ENCODE measurements around the gene UNC45B.
"Not testable (repeated sequence)": the region's sequence is repeated elsewhere in the genome, so short reads cannot be mapped to it uniquely, and the experiment has no call there.

The UNC45B gene, protein sequence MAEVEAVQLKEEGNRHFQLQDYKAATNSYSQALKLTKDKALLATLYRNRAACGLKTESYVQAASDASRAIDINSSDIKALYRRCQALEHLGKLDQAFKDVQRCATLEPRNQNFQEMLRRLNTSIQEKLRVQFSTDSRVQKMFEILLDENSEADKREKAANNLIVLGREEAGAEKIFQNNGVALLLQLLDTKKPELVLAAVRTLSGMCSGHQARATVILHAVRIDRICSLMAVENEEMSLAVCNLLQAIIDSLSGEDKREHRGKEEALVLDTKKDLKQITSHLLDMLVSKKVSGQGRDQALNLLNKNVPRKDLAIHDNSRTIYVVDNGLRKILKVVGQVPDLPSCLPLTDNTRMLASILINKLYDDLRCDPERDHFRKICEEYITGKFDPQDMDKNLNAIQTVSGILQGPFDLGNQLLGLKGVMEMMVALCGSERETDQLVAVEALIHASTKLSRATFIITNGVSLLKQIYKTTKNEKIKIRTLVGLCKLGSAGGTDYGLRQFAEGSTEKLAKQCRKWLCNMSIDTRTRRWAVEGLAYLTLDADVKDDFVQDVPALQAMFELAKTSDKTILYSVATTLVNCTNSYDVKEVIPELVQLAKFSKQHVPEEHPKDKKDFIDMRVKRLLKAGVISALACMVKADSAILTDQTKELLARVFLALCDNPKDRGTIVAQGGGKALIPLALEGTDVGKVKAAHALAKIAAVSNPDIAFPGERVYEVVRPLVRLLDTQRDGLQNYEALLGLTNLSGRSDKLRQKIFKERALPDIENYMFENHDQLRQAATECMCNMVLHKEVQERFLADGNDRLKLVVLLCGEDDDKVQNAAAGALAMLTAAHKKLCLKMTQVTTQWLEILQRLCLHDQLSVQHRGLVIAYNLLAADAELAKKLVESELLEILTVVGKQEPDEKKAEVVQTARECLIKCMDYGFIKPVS

DNA sequence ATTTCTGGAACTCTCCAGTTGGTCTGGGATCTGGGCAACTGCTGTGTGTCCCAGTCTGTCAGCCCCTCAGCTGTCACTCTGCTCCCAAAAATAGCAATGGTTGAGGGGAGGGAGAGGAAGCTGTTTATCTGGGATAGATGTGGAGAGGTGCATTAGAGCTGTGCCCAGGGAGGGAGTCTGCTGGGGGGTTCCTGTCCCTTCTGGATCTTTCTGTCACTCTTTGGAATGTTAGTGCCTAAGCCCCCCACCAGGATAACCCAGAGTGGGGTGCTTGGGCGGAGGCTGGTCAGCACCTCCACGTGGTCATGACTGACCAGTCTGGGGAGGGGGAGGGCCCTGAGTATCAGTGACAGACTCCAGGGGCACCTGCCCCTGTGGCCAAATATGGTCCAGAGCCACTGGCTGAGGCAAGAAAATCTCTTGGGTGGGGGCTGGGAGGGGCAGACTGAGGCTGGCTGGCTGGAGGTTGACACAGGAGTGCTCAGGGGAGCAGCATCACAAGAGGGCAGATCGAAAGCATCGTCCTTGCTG lies at the start of gene UNC45B:
UNC45B (plus strand) TSS at position 443 of the 531 bp plus-strand sequence. CDS start 447 bp downstream, outside the sequence.
- no peak for DNase-seq (ENCODE audit: low read depth)

- no peak for DNase-seq (ENCODE audit: low read depth)
Measured at GRCh38 chr17:35099908-35100307, 47.7 kb upstream of the UNC45B start.

- DNase-seq (ENCODE audit: low read depth), result no peak
Measured at GRCh38 chr17:35101036-35101435, 46.6 kb upstream of the UNC45B start.

DNA sequence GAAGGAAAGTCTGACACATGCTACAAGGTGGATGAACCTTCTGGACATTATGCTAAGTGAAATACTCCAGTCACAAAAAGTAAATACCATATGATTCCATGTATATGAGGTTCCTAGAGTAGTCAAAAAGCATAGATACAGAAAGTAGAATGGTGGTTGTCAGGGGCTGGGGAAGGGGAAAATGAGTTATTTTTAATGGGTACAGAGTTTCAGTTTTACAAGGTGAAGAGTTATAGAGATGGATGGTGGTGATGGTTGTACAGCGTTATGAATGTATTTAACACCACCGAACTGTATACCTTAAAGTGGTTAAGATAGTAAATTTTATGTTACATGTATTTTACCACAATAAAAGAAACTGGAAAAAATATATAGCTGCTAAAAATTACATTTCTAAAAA lies 45.9 kb upstream of the UNC45B start:
- DNase-seq (ENCODE audit: low read depth), result no peak

DNA sequence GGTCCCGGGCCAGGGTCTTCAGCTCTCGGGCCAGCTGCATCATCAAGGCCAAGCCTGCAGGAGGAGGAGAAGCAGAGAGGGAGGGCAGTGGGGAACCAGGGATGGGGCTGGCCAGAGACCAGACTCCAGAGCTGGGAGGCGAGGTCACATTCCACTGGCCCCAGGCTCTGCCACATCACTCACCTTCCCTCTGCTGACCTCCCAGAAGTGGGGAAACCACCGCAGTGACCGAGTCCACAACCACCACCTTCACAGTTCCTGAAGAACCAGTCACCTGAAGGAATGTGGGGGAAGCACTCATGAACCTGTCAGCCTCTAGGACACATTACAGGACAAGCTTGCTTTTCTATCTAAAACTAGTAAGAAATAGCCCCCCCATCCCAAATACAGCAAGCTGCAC lies 44.3 kb upstream of the UNC45B start:
- no peak for DNase-seq (ENCODE audit: low read depth)

DNA sequence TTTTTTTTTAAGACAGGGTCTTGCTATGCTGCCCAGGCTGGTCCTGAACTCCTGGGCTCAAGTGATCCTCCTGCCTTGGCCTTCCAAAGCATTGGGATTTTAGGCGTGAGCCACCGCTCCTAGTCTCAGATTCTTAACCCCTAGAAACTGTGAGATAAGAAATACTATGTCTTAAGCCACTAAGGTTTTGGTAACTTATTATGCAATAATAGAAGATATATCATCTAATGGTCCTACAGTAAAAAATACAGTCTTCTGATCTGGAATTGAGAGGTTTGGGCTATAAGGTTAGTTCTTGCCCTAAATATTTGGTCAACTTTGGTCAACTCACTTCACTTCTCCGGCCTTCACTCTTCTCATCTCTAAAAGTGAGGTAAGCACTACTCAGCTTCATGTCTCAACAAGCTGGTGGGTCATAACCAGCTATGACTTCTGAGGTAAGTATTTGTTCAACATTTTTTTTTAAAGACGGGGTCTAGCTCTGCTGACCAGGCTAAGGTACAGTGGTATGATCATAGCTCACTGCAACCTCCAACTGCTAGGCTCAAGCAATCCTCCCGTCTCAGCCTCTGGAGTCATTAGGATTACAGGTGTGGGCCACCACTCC lies 42.7 kb upstream of the UNC45B start:
- no peak for DNase-seq (ENCODE audit: low read depth)

DNA sequence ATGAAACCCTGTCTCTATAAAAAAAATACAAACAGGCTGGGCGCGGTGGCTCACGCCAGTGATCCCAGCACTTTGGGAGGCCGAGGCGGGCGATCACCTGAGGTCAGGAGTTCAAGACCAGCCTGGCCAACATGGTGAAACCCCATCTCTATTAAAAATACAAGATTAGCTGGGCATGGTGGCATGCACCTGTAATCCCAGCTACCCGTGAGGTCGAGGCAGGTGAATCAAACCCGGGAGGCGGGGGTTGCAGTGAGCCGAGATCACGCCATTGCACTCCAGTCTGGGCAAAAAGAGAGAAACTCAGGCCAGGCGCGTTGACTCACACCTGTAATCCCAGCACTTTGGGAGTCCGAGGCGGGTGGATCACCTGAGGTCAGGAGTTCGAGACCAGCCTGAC lies 36.8 kb upstream of the UNC45B start:
- DNase-seq (ENCODE audit: low read depth), result not testable (repeated sequence)

GRCh38 chr17:35116845-35117244 lies 30.8 kb upstream of the UNC45B start:
- no peak for DNase-seq (ENCODE audit: low read depth)

- no peak for DNase-seq (ENCODE audit: low read depth)
Measured at GRCh38 chr17:35117984-35118383, 29.6 kb upstream of the UNC45B start.

DNA sequence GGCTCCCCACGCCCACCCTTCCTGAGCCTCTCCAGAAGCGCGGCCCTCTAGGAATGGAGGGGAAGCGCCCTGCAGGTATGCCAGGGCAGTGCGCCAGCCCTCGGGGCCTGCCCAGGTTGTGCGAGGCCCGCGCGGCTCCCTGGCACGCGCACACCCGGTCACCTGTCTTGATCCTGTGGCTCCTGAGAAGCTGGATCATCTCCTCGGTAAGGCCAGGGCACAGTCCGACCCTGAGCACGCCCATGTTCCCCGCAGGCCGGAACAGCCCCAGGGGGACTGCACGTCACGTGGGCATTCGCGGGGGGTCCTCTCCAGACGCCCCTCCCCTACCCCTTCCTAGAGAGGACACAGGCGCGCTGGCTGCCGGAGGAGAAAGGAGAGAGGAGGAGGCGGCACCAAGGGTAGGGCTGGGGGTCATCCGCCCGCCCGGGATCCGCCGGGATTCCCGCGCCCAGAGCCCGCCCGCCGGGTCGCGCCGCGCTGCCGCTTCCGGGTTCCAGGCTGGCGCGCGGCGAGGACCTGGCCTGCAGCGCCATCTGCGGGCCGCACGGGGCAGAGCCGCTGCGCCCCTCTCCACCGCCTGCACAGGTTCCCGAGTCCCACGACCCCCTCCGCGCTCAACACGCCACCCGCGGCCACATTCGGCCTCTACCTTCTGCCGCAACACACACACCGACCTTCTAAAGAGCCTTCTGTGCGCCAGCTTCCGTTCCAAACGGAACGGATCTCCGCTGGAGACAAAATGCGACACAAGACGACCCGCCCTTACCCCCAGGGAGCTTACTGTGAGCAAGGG lies 28.0 kb upstream of the UNC45B start, which contains the start of gene RAD51D:
RAD51D (minus strand) TSS at position 491 of the 796 bp plus-strand sequence; CDS start at position 244, 247 bp downstream.
- peak; percentile 70 for DNase-seq (ENCODE audit: low read depth)

DNA sequence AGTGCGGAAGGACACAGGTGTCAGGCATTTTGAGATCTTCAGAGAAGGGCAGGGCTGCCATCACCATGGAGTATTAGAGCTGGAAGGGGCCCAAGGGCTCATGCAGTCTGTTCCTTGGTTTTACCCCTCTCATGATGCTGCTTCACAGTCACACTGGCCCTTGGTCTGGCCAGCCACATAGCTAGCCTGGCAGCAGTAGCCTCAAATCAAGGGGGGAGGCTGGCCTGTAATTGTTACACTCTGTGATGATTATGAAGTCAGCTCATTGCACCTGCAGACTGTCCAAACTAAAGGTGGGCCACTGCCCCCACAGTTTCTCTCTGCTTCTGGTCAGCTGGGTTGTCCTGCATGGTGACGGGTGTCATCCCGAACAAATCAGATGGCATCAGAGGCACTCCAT lies 26.3 kb upstream of the UNC45B start, which contains the start of gene FNDC8:
FNDC8 (plus strand) TSS at position 301 of the 400 bp plus-strand sequence; CDS start at position 380, 79 bp downstream.
- no peak for DNase-seq (ENCODE audit: low read depth)

DNA sequence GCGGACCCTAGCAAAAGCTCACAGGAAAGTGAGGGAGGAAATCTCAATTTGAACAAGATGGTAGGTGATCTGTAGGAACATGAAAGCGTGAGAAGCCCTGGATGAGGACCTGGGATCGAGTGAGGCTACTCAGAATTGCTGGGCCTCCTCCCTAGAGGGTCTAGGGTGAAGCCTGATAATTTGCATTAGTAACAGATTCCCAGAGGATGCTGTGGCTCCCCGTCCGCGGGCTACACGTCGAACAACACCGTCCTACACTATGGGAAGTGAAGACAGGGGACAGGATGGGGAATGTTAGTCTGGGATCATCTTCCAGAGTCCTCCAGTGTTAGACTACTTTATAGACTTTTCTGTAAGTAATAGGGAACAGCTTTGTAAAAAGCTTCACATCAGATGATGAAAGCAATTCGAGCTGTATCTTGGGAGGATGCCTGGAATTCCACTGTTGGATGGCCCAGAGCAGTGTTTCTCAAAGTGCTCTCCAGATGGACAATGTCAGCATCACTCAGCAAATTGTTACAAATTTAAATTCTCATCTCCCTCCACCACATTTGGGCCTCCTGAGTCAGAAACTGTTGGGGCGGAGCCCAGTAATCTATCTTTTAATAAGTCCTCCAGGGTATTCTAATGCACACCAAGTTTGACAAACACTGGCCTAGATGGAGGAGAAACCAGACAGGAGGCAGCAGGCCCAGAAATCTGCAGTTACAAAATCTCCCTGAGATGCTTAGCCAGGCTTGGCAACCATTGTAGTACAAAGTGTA lies 19.7 kb upstream of the UNC45B start:
- DNase-seq (ENCODE audit: low read depth), result no peak

GRCh38 chr17:35129154-35129972 lies 18.3 kb upstream of the UNC45B start:
- DNase-seq (ENCODE audit: low read depth), result no peak

DNA sequence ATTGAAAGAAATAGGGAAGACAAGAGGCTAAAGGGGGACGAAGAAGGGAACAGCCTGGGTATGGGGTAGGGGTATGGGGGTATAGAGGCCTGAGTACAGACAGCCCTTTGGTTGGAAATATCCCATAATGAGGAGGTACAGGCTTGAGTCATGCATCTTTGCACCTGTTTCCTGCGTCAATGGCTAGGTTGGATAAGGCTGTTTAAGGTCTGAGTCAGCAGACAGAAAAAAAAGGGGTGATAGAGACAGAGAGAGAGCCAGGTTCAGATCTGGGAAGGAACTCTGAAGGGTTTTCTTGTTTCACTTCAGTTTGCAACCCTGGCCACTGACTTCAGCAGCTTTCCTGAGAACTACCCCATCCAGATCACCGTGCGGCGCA lies 17.7 kb upstream of the UNC45B start:
- DNase-seq (ENCODE audit: low read depth), result no peak

DNA sequence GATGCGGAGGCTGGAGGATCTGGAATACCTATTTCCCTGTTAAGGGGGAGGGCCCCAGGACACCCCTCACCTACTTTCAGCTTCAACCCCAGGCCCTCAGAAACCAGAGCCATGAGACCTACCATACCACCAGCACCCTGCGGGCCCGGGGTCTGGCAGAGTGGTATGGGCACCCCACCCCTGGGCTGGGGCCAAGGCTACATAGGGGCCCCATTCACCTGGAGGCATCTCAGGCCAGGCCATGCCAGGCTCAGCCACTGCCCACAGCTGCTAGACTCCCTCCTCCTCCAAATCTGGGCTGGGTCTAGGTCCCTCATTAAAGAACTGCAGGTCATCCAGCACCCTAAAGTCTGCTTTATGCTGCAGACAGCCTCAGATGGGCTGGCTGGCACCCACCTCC lies 17.2 kb upstream of the UNC45B start:
- no peak for DNase-seq (ENCODE audit: low read depth)

GRCh38 chr17:35132099-35132498 lies 15.5 kb upstream of the UNC45B start:
- no peak for DNase-seq (ENCODE audit: low read depth)

GRCh38 chr17:35132816-35133550 lies 14.6 kb upstream of the UNC45B start:
- no peak for DNase-seq (ENCODE audit: low read depth)

- DNase-seq (ENCODE audit: low read depth), result no peak
Measured at GRCh38 chr17:35135322-35135721, 12.3 kb upstream of the UNC45B start.

- DNase-seq (ENCODE audit: low read depth), result no peak
Measured at GRCh38 chr17:35138218-35138617, 9.4 kb upstream of the UNC45B start.
